Subcutaneous abdominal adipose tissue (tissue), 5 donors: ENCODE measurements around the gene SEMA3B.
A peak's percentile ranks its signal among the peaks of the same experiment; 100 is the strongest.

Source experiments
- H3K27ac ChIP-seq: one replicate; pipeline ENCODE4 v1.7.0; 2013; ENCODE audit warnings: low read depth, mild to moderate bottlenecking, inconsistent platforms, low read length, moderate library complexity
- H3K27me3 ChIP-seq, 5 donors: one replicate each; pipeline ENCODE4 v1.7.0; 2013; ENCODE audit warnings: low read length in 5 of 5, inconsistent platforms in 1 of 5; ENCODE audit not compliant: control insufficient read depth in 5 of 5, insufficient read depth in 4 of 5
- H3K36me3 ChIP-seq, 5 donors: one replicate each; pipeline ENCODE4 v1.7.0; 2013; ENCODE audit warnings: low read length in 5 of 5; ENCODE audit not compliant: control insufficient read depth in 5 of 5, insufficient read depth in 5 of 5
- H3K4me1 ChIP-seq, 5 donors: one replicate each; pipeline ENCODE4 v1.7.0; 2013; ENCODE audit warnings: low read length in 5 of 5, mild to moderate bottlenecking in 3 of 5, moderate library complexity in 1 of 5; ENCODE audit not compliant: control insufficient read depth in 5 of 5, insufficient read depth in 5 of 5
- H3K4me3 ChIP-seq, 5 donors: one replicate each; pipeline ENCODE4 v1.7.0; 2013; ENCODE audit warnings: low read length in 5 of 5, low read depth in 1 of 5
- H3K9ac ChIP-seq, 5 donors: one replicate each; pipeline ENCODE4 v1.7.0; 2013; ENCODE audit warnings: low read length in 5 of 5, mild to moderate bottlenecking in 4 of 5, moderate library complexity in 3 of 5
- H3K9me3 ChIP-seq, 5 donors: one replicate each; pipeline ENCODE4 v1.7.0; 2013; ENCODE audit warnings: low read length in 5 of 5; ENCODE audit not compliant: control insufficient read depth in 5 of 5
- donor health status: healthy.
- donor health status: healthy.
- donor health status: healthy.
- donor health status: healthy.
- donor health status: healthy.

Gene SEMA3B

GRCh38 chr3:50295553-50296431 lies 26.8 kb downstream of the SEMA3B start:
- no peak overlapping the region for H3K27ac ChIP-seq
- H3K4me1 ChIP-seq, result peaks cover 17 to 51% (median 46%) of the 10 kb centered on the region in 5 donors
- no peak overlapping the region for H3K4me3 ChIP-seq
- peaks cover 0 to 7% (median 4%) of the 10 kb centered on the region in 5 donors for H3K36me3 ChIP-seq
- H3K9ac ChIP-seq, result no peak overlapping the region
- H3K9me3 ChIP-seq, result no peaks in the 10 kb centered on the region
- H3K27me3 ChIP-seq, result no peaks in the 10 kb centered on the region

- peaks cover 16 to 46% (median 40%) of the 10 kb centered on the region in 5 donors for H3K4me1 ChIP-seq
- no peaks in the 10 kb centered on the region for H3K9me3 ChIP-seq
- peaks cover 0 to 7% (median 4%) of the 10 kb centered on the region in 5 donors for H3K36me3 ChIP-seq
- H3K27me3 ChIP-seq, result no peaks in the 10 kb centered on the region
- H3K4me3 ChIP-seq, result no peak overlapping the region
- no peak overlapping the region for H3K9ac ChIP-seq
- no peak overlapping the region for H3K27ac ChIP-seq
These were observed 27.9 kb downstream of the SEMA3B start for GRCh38 chr3:50296721-50297383.

- no peaks in the 10 kb centered on the region for H3K9me3 ChIP-seq
- no peak overlapping the region for H3K27ac ChIP-seq
- H3K4me3 ChIP-seq, result no peak overlapping the region
- H3K36me3 ChIP-seq, result peaks cover 0 to 7% (median 4%) of the 10 kb centered on the region in 5 donors
- peaks cover 14 to 50% (median 41%) of the 10 kb centered on the region in 5 donors for H3K4me1 ChIP-seq
- H3K9ac ChIP-seq, result no peak overlapping the region
- H3K27me3 ChIP-seq, result no peaks in the 10 kb centered on the region
These were observed 28.4 kb downstream of the SEMA3B start for GRCh38 chr3:50297384-50297775.

DNA sequence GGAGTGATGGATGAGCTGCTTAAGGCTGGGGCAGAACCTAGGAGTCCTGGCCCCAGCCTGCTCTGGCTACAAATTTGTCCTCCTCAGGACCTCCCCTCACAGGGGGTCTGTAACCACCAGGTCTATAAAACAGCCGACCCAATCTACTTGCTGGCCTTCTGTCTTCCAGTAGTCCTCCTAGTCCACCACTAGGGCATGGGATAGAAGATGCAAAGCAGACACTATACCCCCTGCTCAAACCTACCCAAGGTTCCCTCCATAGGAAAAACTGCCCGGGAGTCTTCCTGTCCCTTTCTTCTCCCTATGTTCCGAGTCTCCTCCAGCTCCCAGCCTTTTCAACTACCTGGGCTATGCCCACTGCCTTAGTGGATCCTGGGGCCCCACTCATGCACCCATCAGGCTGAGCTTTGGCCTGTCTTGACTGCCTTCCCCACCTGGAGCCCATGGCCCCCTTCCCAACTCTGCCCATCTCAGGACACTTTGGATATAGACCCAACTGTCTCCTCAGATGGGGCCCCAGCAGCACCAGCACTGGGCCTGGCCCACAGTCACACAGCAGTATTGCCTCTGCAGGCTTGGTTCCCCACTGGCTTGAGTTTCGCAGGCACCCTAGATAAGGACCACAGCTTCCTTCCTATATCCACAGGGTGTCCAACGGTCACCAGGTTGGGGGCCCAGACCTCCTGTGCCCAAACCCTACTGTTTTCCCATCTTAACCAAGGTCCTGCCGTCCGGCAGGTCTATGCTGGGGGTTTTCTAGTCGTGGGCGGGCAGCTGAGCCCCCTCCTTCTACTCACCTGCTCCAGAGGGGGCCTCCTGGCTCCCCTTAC lies 29.2 kb downstream of the SEMA3B start:
- Histone ChIP-seq H3K27me3 (no peaks in the 10 kb centered on the region), H3K4me1 (peaks cover 14 to 50% (median 42%) of the 10 kb centered on the region in 5 donors), H3K4me3 (peak overlapping the region; percentile 61 to 91 (median 88)), H3K9ac (peak overlapping the region in 4 of 5 donors; percentile 66 to 87 (median 76)), H3K27ac (peak overlapping the region; percentile 77), H3K36me3 (peaks cover 0 to 7% (median 4%) of the 10 kb centered on the region in 5 donors), H3K9me3 (no peaks in the 10 kb centered on the region)

DNA sequence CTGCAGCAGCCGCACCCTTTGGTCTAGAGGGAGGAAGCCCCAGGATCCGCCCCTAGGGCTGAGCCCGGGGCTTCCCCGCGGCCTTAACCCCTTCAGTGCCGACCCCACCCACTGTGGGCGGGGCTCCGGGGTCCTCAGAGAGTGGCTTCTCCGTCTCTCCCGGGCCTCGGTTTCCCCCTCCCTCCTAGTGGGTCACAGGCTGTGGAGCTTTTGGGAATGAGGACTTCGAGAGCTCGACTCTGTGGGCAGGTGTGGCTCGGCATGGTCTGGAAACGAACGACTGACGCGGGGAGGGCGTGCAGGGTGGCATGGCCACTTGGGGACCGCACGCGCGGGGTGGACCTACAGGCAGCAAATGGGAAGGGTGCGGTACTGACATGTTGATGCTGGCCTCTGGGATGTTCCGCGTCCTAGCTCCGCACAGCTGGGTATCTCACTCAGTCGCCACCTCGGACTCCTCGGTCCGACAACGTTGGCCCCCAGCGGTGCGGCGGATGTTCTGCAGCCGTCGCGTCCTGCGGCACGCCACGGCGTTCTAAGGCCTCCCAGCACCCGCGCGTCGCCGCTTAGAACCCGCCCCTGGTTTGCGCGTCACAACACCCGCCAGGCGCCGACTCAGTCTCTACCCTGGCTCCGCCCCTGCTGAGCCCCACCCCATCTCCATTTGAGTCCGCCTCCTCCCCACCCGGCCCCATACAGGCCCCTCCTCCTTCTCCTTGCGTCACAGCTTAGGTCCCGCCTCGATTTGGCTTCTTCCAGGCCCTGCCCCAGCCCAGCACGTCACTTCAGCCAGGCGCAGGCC lies 30.1 kb downstream of the SEMA3B start, which contains the start of the genes HYAL3 and NAA80:
HYAL3 (minus strand) TSS at position 570 of the 802 bp plus-strand sequence. CDS start 3,803 bp downstream, outside the sequence.
NAA80 (minus strand) TSS at position 570 of the 802 bp plus-strand sequence. CDS start 1,942 bp downstream, outside the sequence.
- H3K36me3 ChIP-seq, result peaks cover 0 to 7% (median 4%) of the 10 kb centered on the region in 5 donors
- H3K27me3 ChIP-seq, result no peaks in the 10 kb centered on the region
- H3K9me3 ChIP-seq, result no peaks in the 10 kb centered on the region
- H3K27ac ChIP-seq, result peak within 1 kb of the TSS; percentile 94
- H3K4me3 ChIP-seq, result peak within 1 kb of the TSS; percentile 72 to 91 (median 88)
- H3K4me1 ChIP-seq, result peaks cover 14 to 52% (median 41%) of the 10 kb centered on the region in 5 donors
- H3K9ac ChIP-seq, result peak within 1 kb of the TSS; percentile 77 to 93 (median 81)

- Histone ChIP-seq H3K4me3 (peak overlapping the region; percentile 62 to 86 (median 72)), H3K27me3 (no peaks in the 10 kb centered on the region), H3K9ac (peak overlapping the region; percentile 73 to 93 (median 78)), H3K9me3 (no peaks in the 10 kb centered on the region), H3K27ac (peak overlapping the region; percentile 94), H3K36me3 (peaks cover 0 to 7% (median 4%) of the 10 kb centered on the region in 5 donors), H3K4me1 (peaks cover 14 to 52% (median 41%) of the 10 kb centered on the region in 5 donors)
These were observed 30.6 kb downstream of the SEMA3B start for GRCh38 chr3:50299638-50299928.

- peak overlapping the region; percentile 73 to 93 (median 78) for H3K9ac ChIP-seq
- no peaks in the 10 kb centered on the region for H3K27me3 ChIP-seq
- peak overlapping the region; percentile 62 to 86 (median 72) for H3K4me3 ChIP-seq
- no peaks in the 10 kb centered on the region for H3K9me3 ChIP-seq
- H3K4me1 ChIP-seq, result peaks cover 14 to 52% (median 41%) of the 10 kb centered on the region in 5 donors
- peaks cover 0 to 7% (median 4%) of the 10 kb centered on the region in 5 donors for H3K36me3 ChIP-seq
- H3K27ac ChIP-seq, result peak overlapping the region; percentile 94
These were observed 31.2 kb downstream of the SEMA3B start for GRCh38 chr3:50299929-50300680.

DNA sequence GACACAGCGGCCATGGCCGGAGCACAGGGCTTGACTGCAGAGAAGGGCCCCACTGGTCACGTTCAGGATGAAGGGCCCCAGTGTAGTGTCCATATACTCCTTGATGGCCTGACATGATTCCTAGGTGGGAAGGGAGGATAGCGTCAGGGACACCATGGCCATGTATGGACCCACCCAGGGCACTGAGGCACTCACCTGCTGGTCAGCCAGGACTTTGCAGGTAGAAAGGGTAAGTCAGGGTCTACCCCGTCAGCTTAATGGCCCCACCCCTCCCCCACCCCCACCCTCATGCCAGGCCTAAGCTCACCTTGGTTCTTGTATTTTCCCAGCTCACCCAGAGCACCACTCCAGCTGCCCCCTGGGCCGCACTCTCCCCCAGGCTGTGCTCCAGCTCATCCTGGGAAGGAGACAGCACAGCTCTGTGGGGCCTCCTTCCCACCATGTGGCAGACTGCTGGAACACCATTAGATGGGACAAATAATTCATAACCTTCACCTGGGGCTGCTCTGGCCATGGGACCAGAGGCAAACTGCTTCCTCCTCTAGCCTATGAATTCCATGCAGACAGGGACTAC lies 31.8 kb downstream of the SEMA3B start:
- Histone ChIP-seq H3K27me3 (no peaks in the 10 kb centered on the region), H3K27ac (peak overlapping the region; percentile 94), H3K9me3 (no peaks in the 10 kb centered on the region), H3K4me3 (peak overlapping the region in 3 of 5 donors; percentile 62 to 72 (median 69)), H3K9ac (peak overlapping the region in 2 of 5 donors; percentile 73 to 81), H3K36me3 (peaks cover 0 to 7% (median 4%) of the 10 kb centered on the region in 5 donors), H3K4me1 (peaks cover 14 to 52% (median 41%) of the 10 kb centered on the region in 5 donors)
